ENCODE measurements around the gene CAMTA1. TPM values are rescaled to one million over a fixed set of nuclear protein-coding genes. Genes with fewer than 3 reads are reported as not detected.

Gene CAMTA1
- polyA plus RNA-seq, 2 donors, result 61.1 to 75.0 TPM

GRCh38 chr1:7610106-7610731, 825.0 kb downstream of the CAMTA1 start:
- no peaks in the 10 kb centered on the region for H3K27me3 ChIP-seq (ENCODE audit: control insufficient read depth in 1 of 2, insufficient read depth in 2 of 2, low read length in 2 of 2)

GRCh38 chr1:7610936-7611335, 825.7 kb downstream of the CAMTA1 start:
- Histone ChIP-seq H3K4me3 (ENCODE audit: low read depth in 1 of 2, low read length in 2 of 2) (no peak overlapping the region), H3K36me3 (ENCODE audit: control insufficient read depth in 2 of 2, insufficient read depth in 2 of 2, low read length in 1 of 2) (no peaks in the 10 kb centered on the region), H3K9me3 (ENCODE audit: control insufficient read depth in 2 of 2, insufficient read depth in 1 of 2, low read depth in 1 of 2, low read length in 1 of 2) (peaks cover 0 to 5% of the 10 kb centered on the region in 2 donors), H3K27me3 (ENCODE audit: control insufficient read depth in 1 of 2, insufficient read depth in 2 of 2, low read length in 2 of 2) (no peaks in the 10 kb centered on the region), H3K27ac (ENCODE audit: low read depth in 2 of 2, low read length in 1 of 2) (no peak overlapping the region), H3K4me1 (ENCODE audit: control insufficient read depth in 2 of 2, insufficient read depth in 2 of 2, low read length in 1 of 2) (no peaks in the 10 kb centered on the region)
- 80 to 86% methylated on average over 9 of the region's 9 CpGs for WGBS, 2 donors

More at GRCh38 chr1:7610106-7610731, 825.0 kb downstream of the CAMTA1 start:
- H3K27ac ChIP-seq (ENCODE audit: low read depth in 2 of 2, low read length in 1 of 2), result no peak overlapping the region
- H3K4me3 ChIP-seq (ENCODE audit: low read depth in 1 of 2, low read length in 2 of 2), result no peak overlapping the region
- no peaks in the 10 kb centered on the region for H3K4me1 ChIP-seq (ENCODE audit: control insufficient read depth in 2 of 2, insufficient read depth in 2 of 2, low read length in 1 of 2)
- H3K36me3 ChIP-seq (ENCODE audit: control insufficient read depth in 2 of 2, insufficient read depth in 2 of 2, low read length in 1 of 2), result no peaks in the 10 kb centered on the region
- H3K9me3 ChIP-seq (ENCODE audit: control insufficient read depth in 2 of 2, insufficient read depth in 1 of 2, low read depth in 1 of 2, low read length in 1 of 2), result peaks cover 0 to 8% of the 10 kb centered on the region in 2 donors
- WGBS, 2 donors, result 71 to 77% methylated on average over 5 of the region's 5 CpGs

GRCh38 chr1:7611421-7612010, 826.3 kb downstream of the CAMTA1 start:
- Histone ChIP-seq H3K36me3 (ENCODE audit: control insufficient read depth in 2 of 2, insufficient read depth in 2 of 2, low read length in 1 of 2) (no peaks in the 10 kb centered on the region), H3K9me3 (ENCODE audit: control insufficient read depth in 2 of 2, insufficient read depth in 1 of 2, low read depth in 1 of 2, low read length in 1 of 2) (peaks cover 0 to 5% of the 10 kb centered on the region in 2 donors), H3K27ac (ENCODE audit: low read depth in 2 of 2, low read length in 1 of 2) (no peak overlapping the region), H3K4me1 (ENCODE audit: control insufficient read depth in 2 of 2, insufficient read depth in 2 of 2, low read length in 1 of 2) (no peaks in the 10 kb centered on the region), H3K27me3 (ENCODE audit: control insufficient read depth in 1 of 2, insufficient read depth in 2 of 2, low read length in 2 of 2) (no peaks in the 10 kb centered on the region), H3K4me3 (ENCODE audit: low read depth in 1 of 2, low read length in 2 of 2) (no peak overlapping the region)
- 60 to 66% methylated on average over 9 of the region's 9 CpGs for WGBS, 2 donors

- H3K36me3 ChIP-seq (ENCODE audit: control insufficient read depth in 2 of 2, insufficient read depth in 2 of 2, low read length in 1 of 2), result no peaks in the 10 kb centered on the region
- no peak overlapping the region for H3K4me3 ChIP-seq (ENCODE audit: low read depth in 1 of 2, low read length in 2 of 2)
- H3K27me3 ChIP-seq (ENCODE audit: control insufficient read depth in 1 of 2, insufficient read depth in 2 of 2, low read length in 2 of 2), result no peaks in the 10 kb centered on the region
- 77 to 81% methylated on average over 18 of the region's 18 CpGs for WGBS, 2 donors
- peaks cover 0 to 3% of the 10 kb centered on the region in 2 donors for H3K9me3 ChIP-seq (ENCODE audit: control insufficient read depth in 2 of 2, insufficient read depth in 1 of 2, low read depth in 1 of 2, low read length in 1 of 2)
- no peak overlapping the region for H3K27ac ChIP-seq (ENCODE audit: low read depth in 2 of 2, low read length in 1 of 2)
- H3K4me1 ChIP-seq (ENCODE audit: control insufficient read depth in 2 of 2, insufficient read depth in 2 of 2, low read length in 1 of 2), result no peaks in the 10 kb centered on the region
These were observed 828.0 kb downstream of the CAMTA1 start for GRCh38 chr1:7613106-7613850.

GRCh38 chr1:7613851-7614205, 828.6 kb downstream of the CAMTA1 start:
- Histone ChIP-seq H3K27me3 (ENCODE audit: control insufficient read depth in 1 of 2, insufficient read depth in 2 of 2, low read length in 2 of 2) (no peaks in the 10 kb centered on the region), H3K4me3 (ENCODE audit: low read depth in 1 of 2, low read length in 2 of 2) (no peak overlapping the region), H3K27ac (ENCODE audit: low read depth in 2 of 2, low read length in 1 of 2) (no peak overlapping the region), H3K36me3 (ENCODE audit: control insufficient read depth in 2 of 2, insufficient read depth in 2 of 2, low read length in 1 of 2) (no peaks in the 10 kb centered on the region), H3K9me3 (ENCODE audit: control insufficient read depth in 2 of 2, insufficient read depth in 1 of 2, low read depth in 1 of 2, low read length in 1 of 2) (peaks cover 0 to 3% of the 10 kb centered on the region in 2 donors), H3K4me1 (ENCODE audit: control insufficient read depth in 2 of 2, insufficient read depth in 2 of 2, low read length in 1 of 2) (no peaks in the 10 kb centered on the region)
- 81 to 82% methylated on average over 4 of the region's 4 CpGs for WGBS, 2 donors

GRCh38 chr1:7614576-7615074, 829.4 kb downstream of the CAMTA1 start:
- Histone ChIP-seq H3K9me3 (ENCODE audit: control insufficient read depth in 2 of 2, insufficient read depth in 1 of 2, low read depth in 1 of 2, low read length in 1 of 2) (peaks cover 0 to 3% of the 10 kb centered on the region in 2 donors), H3K27ac (ENCODE audit: low read depth in 2 of 2, low read length in 1 of 2) (no peak overlapping the region), H3K36me3 (ENCODE audit: control insufficient read depth in 2 of 2, insufficient read depth in 2 of 2, low read length in 1 of 2) (no peaks in the 10 kb centered on the region), H3K27me3 (ENCODE audit: control insufficient read depth in 1 of 2, insufficient read depth in 2 of 2, low read length in 2 of 2) (no peaks in the 10 kb centered on the region), H3K4me3 (ENCODE audit: low read depth in 1 of 2, low read length in 2 of 2) (no peak overlapping the region), H3K4me1 (ENCODE audit: control insufficient read depth in 2 of 2, insufficient read depth in 2 of 2, low read length in 1 of 2) (no peaks in the 10 kb centered on the region)
- 59 to 69% methylated on average over 9 of the region's 9 CpGs for WGBS, 2 donors

- Histone ChIP-seq H3K4me3 (ENCODE audit: low read depth in 1 of 2, low read length in 2 of 2) (no peak overlapping the region), H3K9me3 (ENCODE audit: control insufficient read depth in 2 of 2, insufficient read depth in 1 of 2, low read depth in 1 of 2, low read length in 1 of 2) (peaks cover 0 to 1% of the 10 kb centered on the region in 2 donors), H3K27me3 (ENCODE audit: control insufficient read depth in 1 of 2, insufficient read depth in 2 of 2, low read length in 2 of 2) (no peaks in the 10 kb centered on the region), H3K4me1 (ENCODE audit: control insufficient read depth in 2 of 2, insufficient read depth in 2 of 2, low read length in 1 of 2) (no peaks in the 10 kb centered on the region), H3K27ac (ENCODE audit: low read depth in 2 of 2, low read length in 1 of 2) (no peak overlapping the region), H3K36me3 (ENCODE audit: control insufficient read depth in 2 of 2, insufficient read depth in 2 of 2, low read length in 1 of 2) (no peaks in the 10 kb centered on the region)
- 74 to 75% methylated on average over 5 of the region's 5 CpGs for WGBS, 2 donors
These were observed 829.9 kb downstream of the CAMTA1 start for GRCh38 chr1:7615138-7615537.

- WGBS, 2 donors, result 29 to 30% methylated on average over 14 of the region's 14 CpGs
- Histone ChIP-seq H3K27ac (ENCODE audit: low read depth in 2 of 2, low read length in 1 of 2) (no peak overlapping the region), H3K4me1 (ENCODE audit: control insufficient read depth in 2 of 2, insufficient read depth in 2 of 2, low read length in 1 of 2) (no peaks in the 10 kb centered on the region), H3K27me3 (ENCODE audit: control insufficient read depth in 1 of 2, insufficient read depth in 2 of 2, low read length in 2 of 2) (no peaks in the 10 kb centered on the region), H3K36me3 (ENCODE audit: control insufficient read depth in 2 of 2, insufficient read depth in 2 of 2, low read length in 1 of 2) (no peaks in the 10 kb centered on the region), H3K4me3 (ENCODE audit: low read depth in 1 of 2, low read length in 2 of 2) (no peak overlapping the region), H3K9me3 (ENCODE audit: control insufficient read depth in 2 of 2, insufficient read depth in 1 of 2, low read depth in 1 of 2, low read length in 1 of 2) (no peaks in the 10 kb centered on the region)
These were observed 831.0 kb downstream of the CAMTA1 start for GRCh38 chr1:7616076-7616832.

GRCh38 chr1:7616953-7617352, 831.7 kb downstream of the CAMTA1 start:
- 57% methylated on average over 10 of the region's 10 CpGs for WGBS, 2 donors
- Histone ChIP-seq H3K27me3 (ENCODE audit: control insufficient read depth in 1 of 2, insufficient read depth in 2 of 2, low read length in 2 of 2) (no peaks in the 10 kb centered on the region), H3K4me1 (ENCODE audit: control insufficient read depth in 2 of 2, insufficient read depth in 2 of 2, low read length in 1 of 2) (no peaks in the 10 kb centered on the region), H3K27ac (ENCODE audit: low read depth in 2 of 2, low read length in 1 of 2) (no peak overlapping the region), H3K4me3 (ENCODE audit: low read depth in 1 of 2, low read length in 2 of 2) (no peak overlapping the region), H3K9me3 (ENCODE audit: control insufficient read depth in 2 of 2, insufficient read depth in 1 of 2, low read depth in 1 of 2, low read length in 1 of 2) (no peaks in the 10 kb centered on the region), H3K36me3 (ENCODE audit: control insufficient read depth in 2 of 2, insufficient read depth in 2 of 2, low read length in 1 of 2) (no peaks in the 10 kb centered on the region)
